Liver (tissue), 3 donors: ENCODE measurements around the gene PMFBP1.

ENCODE experiments used
- CTCF ChIP-seq: fragments of 150-350 bp; IDR thresholded peaks from 2 replicates; pipeline ENCODE4 v1.5.1; 2017; ENCODE audit warnings: improper control_type of control experiment, low read depth, low read length; ENCODE audit not compliant: missing input control
- EGR1 ChIP-seq, 2 donors: IDR thresholded peaks; 2 replicates each; pipeline ENCODE4 v1.6.1; 2016 to 2018; ENCODE audit warnings: antibody characterized with exemption in 2 of 2, low read depth in 2 of 2
- FOXA1 ChIP-seq: IDR thresholded peaks from 2 replicates; pipeline ENCODE4 v1.6.1; 2016; ENCODE audit warnings: antibody characterized with exemption
- GABPA ChIP-seq, 2 donors: IDR thresholded peaks in 1 of 2; conservative IDR thresholded peaks in 1 of 2; 2 replicates each; pipeline ENCODE4 v1.6.1; 2016; ENCODE audit warnings: antibody characterized with exemption in 2 of 2, mild to moderate bottlenecking in 1 of 2, moderate library complexity in 1 of 2
- MAX ChIP-seq: IDR thresholded peaks from 2 replicates; pipeline ENCODE4 v1.6.1; 2016; ENCODE audit warnings: antibody characterized with exemption
- YY1 ChIP-seq: IDR thresholded peaks from 2 replicates; pipeline ENCODE4 v1.6.1; 2016; ENCODE audit warnings: antibody characterized with exemption, mild to moderate bottlenecking
- donor health status: healthy.
- donor health status: healthy.

GRCh38 chr16:72174726-72175125 is 2.8 kb upstream of the PMFBP1 start:
- TF ChIP-seq CTCF (no peak), YY1 (no peak), FOXA1 (no peak), GABPA (IDR thresholded peaks at IDR 0.05 in 1 of 2, conservative IDR thresholded peaks at IDR 0.05 in 1 of 2) (no peak), MAX (no peak), EGR1 (IDR thresholded peaks at IDR 0.05; ENCODE audit: low read depth in 2 of 2) (no peak)
